Thoracic aorta (tissue), 2 donors: ENCODE results near the gene CDK6. TPM values are rescaled to one million over a fixed set of nuclear protein-coding genes. Genes with fewer than 3 reads are reported as not detected.
"Not testable (repeated sequence)": the region's sequence is repeated elsewhere in the genome, so short reads cannot be mapped to it uniquely, and the experiment has no call there.

Experiments used
- ATAC-seq: fragments of 150-250 bp; one replicate; pipeline ENCODE4 v1.8.0; 2017; ENCODE audit warnings: low read depth; ENCODE audit not compliant: insufficient number of reproducible peaks, low FRiP score
- DNase-seq: peaks from one replicate; pipeline ENCODE4 v3.0.0-alpha.2; 2020; ENCODE audit warnings: low spot score
- H3K27ac ChIP-seq, 2 donors: fragments of 200-600 bp; sonication (generic); 1 replicate in 1 of 2; 2 replicates in 1 of 2; pipeline ENCODE4 v1.5.1; 2016; ENCODE audit warnings: mild to moderate bottlenecking in 2 of 2, moderate library complexity in 2 of 2
- H3K27me3 ChIP-seq: fragments of 200-600 bp; sonication (generic); replicated peaks from 2 replicates; pipeline ENCODE4 v1.6.0; 2016; ENCODE audit warnings: mild to moderate bottlenecking; ENCODE audit not compliant: insufficient read depth
- H3K36me3 ChIP-seq: fragments of 200-600 bp; sonication (generic); one replicate; pipeline ENCODE4 v1.5.1; 2016
- H3K4me1 ChIP-seq, 2 donors: fragments of 200-600 bp; sonication (generic); 1 replicate in 1 of 2; 2 replicates in 1 of 2; pipeline versions ENCODE4 v1.5.1 to v1.6.0; 2016; ENCODE audit warnings: low read depth in 2 of 2, mild to moderate bottlenecking in 1 of 2; ENCODE audit not compliant: control insufficient read depth in 1 of 2
- H3K4me3 ChIP-seq: fragments of 200-600 bp; sonication (generic); 2 replicates; pipeline ENCODE4 v1.5.1; 2016; ENCODE audit warnings: mild to moderate bottlenecking
- H3K9me3 ChIP-seq: fragments of 200-600 bp; sonication (generic); 2 replicates; pipeline ENCODE4 v1.5.1; 2016
- total RNA-seq, 2 donors: library from RNA; depleted of rRNA; stranded (reverse); fragments of >200 nt; gene quantifications; one replicate each; pipeline versions ENCODE4 v1.1.0 to v1.2.3, GENCODE V29; 2016
- TF ChIP-seq, protein P1 (sequence below): fragments of 200-600 bp; sonication (generic); IDR thresholded peaks from one replicate; pipeline ENCODE4 v1.5.1; 2019; ENCODE audit warnings: antibody characterized with exemption

Gene CDK6
- total RNA-seq = 10 to 100 TPM; 25.5 to 31.8 TPM

DNA sequence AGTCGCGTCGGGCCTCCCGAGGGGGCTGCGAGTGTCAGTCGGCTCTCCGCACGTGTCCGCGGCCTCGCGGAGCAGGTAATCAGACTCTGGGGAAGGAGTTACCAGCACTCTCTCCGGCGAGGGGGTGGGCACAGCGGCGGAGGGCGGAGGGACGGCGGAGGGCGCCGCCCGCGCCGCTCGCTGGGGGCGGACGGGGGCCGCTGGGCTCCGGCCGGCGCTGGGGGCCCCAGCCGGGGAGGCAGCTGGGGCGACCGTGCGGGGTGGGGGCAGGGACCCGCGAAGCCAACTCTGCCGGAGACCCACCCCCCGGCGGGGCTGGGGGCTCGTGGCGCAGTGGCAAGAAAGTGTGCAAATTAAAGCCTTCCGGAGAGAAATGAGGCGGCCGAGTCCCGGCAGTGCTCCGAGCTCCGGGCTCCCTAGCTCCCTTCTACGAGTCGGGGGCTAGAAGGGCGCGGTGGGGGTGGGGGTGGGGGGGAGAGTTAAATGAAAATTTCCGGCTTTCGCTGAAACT is at the start of gene CDK6:
CDK6 (minus strand) TSS at position 85 of the 511 bp plus-strand sequence. CDS start 3,250 bp downstream, outside the sequence.
- TF ChIP-seq, protein P1, sequence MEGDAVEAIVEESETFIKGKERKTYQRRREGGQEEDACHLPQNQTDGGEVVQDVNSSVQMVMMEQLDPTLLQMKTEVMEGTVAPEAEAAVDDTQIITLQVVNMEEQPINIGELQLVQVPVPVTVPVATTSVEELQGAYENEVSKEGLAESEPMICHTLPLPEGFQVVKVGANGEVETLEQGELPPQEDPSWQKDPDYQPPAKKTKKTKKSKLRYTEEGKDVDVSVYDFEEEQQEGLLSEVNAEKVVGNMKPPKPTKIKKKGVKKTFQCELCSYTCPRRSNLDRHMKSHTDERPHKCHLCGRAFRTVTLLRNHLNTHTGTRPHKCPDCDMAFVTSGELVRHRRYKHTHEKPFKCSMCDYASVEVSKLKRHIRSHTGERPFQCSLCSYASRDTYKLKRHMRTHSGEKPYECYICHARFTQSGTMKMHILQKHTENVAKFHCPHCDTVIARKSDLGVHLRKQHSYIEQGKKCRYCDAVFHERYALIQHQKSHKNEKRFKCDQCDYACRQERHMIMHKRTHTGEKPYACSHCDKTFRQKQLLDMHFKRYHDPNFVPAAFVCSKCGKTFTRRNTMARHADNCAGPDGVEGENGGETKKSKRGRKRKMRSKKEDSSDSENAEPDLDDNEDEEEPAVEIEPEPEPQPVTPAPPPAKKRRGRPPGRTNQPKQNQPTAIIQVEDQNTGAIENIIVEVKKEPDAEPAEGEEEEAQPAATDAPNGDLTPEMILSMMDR = no peak
- Histone ChIP-seq H3K4me3 (peak within 1 kb of the TSS; percentile 91), H3K27me3 (no peaks in the 10 kb centered on the region), H3K36me3 (no peaks in the 10 kb centered on the region), H3K9me3 (no peaks in the 10 kb centered on the region), H3K27ac (peak within 1 kb of the TSS; percentile 35 to 75), H3K4me1 (peaks cover 3 to 12% of the 10 kb centered on the region in 2 donors)
- ATAC-seq = no peak
- DNase-seq = no peak

DNA sequence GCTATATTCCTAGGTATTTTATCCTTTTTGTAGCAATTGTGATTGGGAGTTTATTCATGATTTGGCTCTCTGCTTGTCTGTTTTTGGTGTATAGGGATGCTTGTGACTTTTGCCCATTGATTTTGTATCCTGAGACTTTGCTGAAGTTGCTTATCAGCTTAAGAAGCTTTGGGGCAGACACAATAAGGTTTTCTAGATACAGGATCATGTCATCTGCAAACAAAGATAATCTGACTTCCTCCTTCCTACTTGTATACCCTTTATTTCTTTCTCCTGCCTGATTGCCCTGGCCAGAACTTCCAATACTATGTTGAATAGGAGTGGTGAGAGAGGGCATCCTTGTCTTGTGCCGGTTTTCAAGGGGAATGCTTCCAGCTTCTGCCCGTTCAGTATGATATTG is 49.7 kb upstream of the CDK6 start:
- not testable (repeated sequence) for H3K4me3 ChIP-seq, DNase-seq, H3K27ac ChIP-seq, H3K27me3 ChIP-seq, ATAC-seq, H3K9me3 ChIP-seq, H3K4me1 ChIP-seq, H3K36me3 ChIP-seq

DNA sequence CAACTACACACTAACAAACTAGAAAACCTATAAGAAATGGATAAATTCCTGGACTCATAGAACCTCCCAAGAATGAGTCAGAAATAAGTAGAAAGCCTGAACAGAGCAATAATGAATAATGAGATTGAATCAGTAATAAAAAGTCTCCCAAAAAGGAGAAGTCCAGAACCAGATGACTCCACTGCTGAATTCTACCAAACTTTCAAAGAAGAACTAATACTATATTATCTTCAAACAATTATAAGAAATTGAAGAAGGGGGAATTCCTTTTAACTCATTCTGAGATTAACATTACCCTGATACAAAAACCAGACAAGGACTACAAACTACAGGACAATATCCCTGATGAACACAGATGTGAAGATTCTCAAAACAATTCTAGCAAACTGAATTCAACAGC is 47.8 kb upstream of the CDK6 start:
- ATAC-seq = no peak
- Histone ChIP-seq H3K4me1 (no peaks in the 10 kb centered on the region), H3K27ac (no peak overlapping the region), H3K27me3 (no peaks in the 10 kb centered on the region), H3K36me3 (no peaks in the 10 kb centered on the region), H3K9me3 (peaks cover 6% of the 10 kb centered on the region), H3K4me3 (no peak overlapping the region)
- TF ChIP-seq, protein P1 = no peak
- DNase-seq = no peak

DNA sequence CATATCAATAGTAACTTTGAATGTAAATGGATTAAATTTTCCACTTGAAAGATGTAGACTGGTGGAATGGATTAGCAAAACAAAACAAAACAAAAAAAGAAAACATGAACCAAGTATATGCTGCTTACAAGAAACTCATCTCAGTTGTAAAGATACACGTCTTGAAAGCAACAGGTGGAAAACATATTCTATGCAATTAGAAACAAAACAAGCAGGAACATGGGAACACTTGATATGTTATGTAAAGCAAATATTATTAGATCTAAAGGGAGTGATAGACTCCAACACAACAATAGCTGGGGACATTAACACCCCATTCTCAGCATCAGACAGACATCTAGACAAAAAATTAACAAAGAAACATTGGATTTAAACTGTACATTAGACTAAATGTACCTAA is 46.4 kb upstream of the CDK6 start:
- no peaks in the 10 kb centered on the region for H3K36me3 ChIP-seq
- H3K27me3 ChIP-seq = no peaks in the 10 kb centered on the region
- H3K27ac ChIP-seq = no peak overlapping the region
- H3K4me1 ChIP-seq = no peaks in the 10 kb centered on the region
- no peak for DNase-seq
- TF ChIP-seq, protein P1 = no peak
- no peak overlapping the region for H3K4me3 ChIP-seq
- H3K9me3 ChIP-seq = peaks cover 6% of the 10 kb centered on the region
- no peak for ATAC-seq

DNA sequence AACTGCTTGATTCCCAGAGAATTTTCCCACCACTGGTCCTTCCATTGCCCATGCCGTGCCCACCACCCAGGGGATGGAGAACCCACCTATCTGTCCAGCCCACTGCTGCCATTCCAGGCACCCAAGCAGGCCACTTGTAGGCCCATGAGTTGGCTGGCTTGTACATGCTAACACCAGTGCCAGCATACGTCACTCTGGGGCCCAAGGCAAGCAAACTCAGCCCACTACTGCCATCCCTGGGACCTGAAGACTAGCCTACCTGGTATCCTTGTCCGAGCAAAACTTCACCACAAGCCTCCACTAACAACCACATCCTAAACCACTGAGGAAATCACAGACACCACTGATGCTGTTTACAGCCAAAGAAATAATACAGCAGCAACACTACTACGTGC is 44.7 kb upstream of the CDK6 start:
- no peak overlapping the region for H3K4me3 ChIP-seq
- no peaks in the 10 kb centered on the region for H3K9me3 ChIP-seq
- ATAC-seq (no peak), DNase-seq (no peak)
- TF ChIP-seq, protein P1 = no peak
- H3K36me3 ChIP-seq = no peaks in the 10 kb centered on the region
- no peaks in the 10 kb centered on the region for H3K4me1 ChIP-seq
- H3K27me3 ChIP-seq = no peaks in the 10 kb centered on the region
- H3K27ac ChIP-seq = no peak overlapping the region
